NCI-H1417 (cell line): ENCODE results near the gene SEC14L2.
"Not testable (repeated sequence)": the region's sequence is repeated elsewhere in the genome, so short reads cannot be mapped to it uniquely, and the experiment has no call there.

Experiments
- DNase-seq, 3 experiments: peaks; one replicate each; lab custom pipeline; 2025; lab: John Stamatoyannopoulos, UW

SEC14L2 gene

DNA sequence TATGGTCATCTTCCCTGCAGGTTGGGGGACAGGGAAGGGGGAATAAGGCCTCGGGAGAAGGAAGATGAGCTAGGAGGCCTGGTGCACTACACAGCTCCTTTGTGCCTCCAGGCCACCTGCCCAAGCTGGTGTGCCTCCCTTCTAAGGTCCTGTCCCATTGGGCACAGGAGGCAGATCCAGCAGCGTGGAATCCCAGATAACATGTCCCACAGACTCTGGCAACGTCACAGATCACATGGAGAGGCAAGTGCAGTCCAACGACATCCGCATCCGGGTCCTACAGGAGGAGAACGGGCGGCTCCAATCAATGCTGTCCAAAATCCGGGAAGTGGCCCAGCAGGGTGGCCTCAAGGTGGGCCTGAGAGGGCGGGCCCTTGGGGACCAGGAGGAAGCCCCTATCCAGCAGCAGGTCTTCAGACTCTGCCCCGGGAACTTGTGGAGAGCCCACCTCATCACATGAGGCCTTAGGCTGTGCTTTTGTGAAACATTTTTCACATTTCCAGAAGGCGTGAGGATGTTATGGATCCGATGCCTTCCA lies 21.4 kb upstream of the SEC14L2 start:
- DNase-seq: no peak

DNA sequence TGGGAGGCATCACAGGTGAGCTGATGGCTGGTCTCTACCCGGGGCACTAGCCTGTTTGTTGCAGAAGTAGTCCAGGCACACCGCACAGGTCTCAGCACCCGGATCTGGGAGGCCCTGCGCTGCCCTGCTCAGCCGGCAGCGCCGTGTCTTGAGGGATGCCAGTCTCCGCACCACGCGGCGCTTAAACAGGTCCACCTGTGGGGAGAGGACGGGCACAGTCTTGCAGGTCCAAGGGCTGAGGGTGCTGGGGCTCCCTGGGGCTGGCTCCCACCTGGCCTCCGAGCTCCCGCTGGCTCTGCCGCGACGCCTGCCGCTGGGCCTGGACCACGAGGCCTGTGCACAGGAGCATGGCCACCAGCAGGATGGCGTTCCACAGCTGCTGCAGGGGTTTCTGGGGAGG lies 16.8 kb upstream of the SEC14L2 start:
- DNase-seq: no peak

DNA sequence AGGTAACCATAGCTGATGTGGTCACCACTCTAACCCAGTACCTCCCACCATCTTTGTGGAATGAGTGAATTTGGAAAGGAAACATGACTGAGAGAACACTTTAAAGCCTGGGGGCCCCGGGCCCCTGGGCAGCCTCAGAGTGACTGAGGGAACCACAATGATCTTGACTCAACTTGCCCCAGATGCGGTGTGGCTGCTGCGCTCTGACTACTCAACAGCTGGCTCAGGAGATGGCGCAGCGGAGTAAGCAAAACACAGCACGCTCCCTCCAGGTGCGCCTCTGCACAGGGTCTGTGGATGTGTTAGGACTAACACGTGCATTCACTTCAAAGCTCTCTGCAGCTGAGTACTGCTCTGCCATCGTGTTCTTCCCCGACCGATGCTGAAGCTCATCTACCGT lies 15.6 kb upstream of the SEC14L2 start:
- no peak for DNase-seq

DNA sequence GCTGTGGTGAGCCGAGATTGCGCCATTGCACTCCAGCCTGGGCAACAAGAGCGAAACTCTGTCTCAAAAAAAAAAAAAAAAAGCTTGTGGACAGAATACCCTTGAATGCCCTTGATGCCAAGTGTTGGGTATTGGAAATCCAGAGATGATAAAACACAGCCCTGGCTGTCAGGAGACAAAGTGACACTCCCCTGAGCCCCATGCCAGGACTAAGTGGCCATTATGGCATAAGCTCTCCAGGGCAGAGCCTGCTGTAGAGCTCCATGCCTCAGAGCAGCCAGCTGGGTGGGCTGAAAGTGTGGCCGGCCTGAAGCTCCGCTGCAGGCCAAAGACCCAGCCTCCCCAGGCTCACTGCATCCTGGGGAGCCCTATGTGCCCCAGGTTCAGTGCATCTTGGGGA lies 14.5 kb upstream of the SEC14L2 start:
- no peak for DNase-seq

DNA sequence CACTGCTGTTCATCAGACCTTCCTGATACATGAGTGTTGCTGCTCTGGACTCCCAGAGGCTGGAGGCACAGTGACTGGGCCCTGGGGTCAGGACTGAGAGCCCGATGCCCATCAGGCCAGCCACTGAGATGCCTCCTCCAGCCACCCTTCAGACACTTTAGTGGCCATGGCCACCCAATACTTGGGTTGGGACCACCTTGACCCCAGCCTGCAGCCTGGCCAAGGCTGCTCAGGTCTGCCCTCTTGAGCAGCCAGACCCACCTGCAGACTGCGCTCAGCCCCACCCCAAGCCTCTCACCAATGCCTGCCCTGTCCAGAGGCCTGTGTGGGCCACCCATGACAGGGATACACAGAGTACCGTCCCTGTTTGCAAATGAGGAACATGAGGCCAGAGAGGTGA lies 13.8 kb upstream of the SEC14L2 start:
- DNase-seq: no peak

DNA sequence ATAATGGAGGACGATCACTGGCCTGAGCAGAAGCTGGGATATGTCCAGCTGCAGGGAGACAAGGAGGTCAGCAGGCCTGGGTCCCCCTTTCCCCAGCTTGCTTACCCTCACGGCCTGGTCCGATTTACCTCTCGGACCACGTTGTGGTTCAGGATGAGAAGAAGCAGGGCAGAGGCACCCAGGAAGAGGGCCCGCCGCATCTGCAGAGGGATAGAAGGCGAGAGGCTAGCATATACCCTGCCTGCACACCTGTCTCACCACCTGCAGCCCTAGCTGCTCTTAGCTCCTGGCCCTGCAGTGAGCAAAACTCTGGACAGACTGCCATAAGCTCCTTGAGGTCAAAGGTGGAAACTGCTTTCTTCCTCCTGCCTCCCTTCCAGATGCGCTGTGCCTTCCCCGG lies 10.9 kb upstream of the SEC14L2 start:
- DNase-seq: no peak

DNA sequence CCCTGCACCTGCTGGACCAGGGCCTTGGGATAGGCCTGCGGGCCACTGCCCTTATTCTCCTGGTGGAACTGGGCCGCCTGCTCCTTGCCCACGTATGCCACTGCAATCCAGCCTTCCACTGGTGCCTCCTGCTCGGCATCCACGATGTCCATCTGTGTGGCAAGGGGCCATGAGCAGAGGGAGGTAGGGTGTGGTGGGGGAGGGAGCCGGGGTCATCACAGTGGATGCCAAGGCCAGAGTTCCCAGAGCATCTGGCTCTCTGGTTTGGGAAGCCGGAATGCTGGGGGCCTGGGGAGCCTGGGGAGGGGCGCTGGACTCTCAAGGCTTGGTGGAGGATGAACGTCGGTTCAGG lies 10.2 kb upstream of the SEC14L2 start:
- no peak for DNase-seq

DNA sequence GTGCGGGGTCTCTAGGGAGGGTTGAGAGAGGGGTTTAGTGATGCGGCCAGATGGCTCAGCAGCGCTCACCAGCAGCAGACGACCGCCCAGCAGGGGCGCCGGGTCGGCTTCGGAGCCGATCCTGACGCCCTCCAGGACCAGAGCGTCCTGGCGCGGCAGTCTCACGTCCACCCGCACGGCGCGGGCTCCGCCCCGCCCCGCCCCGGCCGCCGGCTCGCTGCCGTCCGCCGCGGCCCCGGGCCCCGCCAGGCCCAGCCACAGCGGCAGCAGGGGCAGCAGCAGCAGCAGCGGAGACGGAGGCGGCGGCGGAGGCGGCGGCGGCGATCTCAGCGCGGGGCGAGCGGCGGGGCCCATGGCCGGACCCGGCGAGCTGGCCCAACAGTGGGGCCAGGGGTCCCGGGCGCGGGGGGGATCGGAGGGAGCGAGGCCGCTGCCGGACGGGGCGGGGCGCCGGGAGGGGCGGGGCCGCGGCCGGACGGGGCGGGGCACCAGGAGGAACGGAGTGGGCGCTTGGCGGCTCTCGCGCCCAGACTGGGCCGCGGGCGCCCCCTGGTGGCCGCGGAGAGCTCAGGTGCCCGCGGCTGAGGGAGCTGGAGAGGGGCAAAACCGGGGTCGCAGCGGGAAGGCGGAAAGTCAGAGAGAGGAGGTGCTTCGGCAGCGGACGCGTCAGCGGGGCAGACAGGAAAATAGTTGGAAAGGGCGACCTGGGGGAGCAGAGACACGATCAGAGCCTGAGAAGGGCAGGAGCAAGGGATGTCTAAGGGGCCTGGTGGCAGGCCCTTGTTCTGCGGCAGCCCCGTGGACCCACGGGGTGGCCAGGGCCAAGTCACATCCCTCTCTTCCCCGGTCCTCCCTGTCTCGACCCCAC lies 9.6 kb upstream of the SEC14L2 start, which contains the start of gene RNF215:
TSS of gene RNF215 (minus strand) at position 452 of the 868 bp plus-strand sequence. CDS start at position 354, 98 bp downstream.
- peak; percentile 69 to 77 (median 71) for DNase-seq

DNA sequence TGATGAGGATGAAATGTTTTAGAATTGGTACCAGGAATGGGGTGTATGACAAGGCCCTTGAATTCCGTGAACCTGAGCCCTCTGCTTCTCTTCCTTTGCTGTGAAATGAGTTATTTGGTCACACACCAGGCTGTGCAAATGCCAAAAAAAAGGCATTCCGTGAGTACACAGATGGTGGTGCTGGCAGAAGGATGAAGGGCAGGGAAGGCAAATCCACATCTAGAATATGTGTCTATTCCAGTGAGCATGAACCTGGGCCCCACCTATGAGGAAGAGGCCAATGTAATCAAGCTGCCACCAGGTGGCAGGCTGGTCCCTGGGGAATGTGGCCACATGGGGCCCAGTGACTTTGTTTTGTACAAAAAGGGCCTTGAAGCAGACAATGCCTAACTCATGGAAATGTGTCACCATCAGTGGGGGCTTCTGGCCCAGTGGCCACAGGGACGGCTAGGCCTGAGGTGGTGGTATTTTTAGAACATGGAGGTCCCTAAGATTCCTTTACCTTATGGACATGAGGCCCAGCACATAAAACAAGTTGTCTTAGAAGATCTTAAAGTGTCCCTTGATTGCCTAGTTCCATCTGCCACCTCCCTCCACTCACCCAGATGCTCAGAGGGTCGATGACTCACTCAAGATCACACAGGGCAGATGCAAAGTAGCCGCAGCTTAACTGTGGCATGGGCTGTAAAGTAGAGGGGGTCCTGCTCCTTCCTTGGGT lies 5.7 kb upstream of the SEC14L2 start:
- DNase-seq: peak; percentile 12 to 50 (median 21)

DNA sequence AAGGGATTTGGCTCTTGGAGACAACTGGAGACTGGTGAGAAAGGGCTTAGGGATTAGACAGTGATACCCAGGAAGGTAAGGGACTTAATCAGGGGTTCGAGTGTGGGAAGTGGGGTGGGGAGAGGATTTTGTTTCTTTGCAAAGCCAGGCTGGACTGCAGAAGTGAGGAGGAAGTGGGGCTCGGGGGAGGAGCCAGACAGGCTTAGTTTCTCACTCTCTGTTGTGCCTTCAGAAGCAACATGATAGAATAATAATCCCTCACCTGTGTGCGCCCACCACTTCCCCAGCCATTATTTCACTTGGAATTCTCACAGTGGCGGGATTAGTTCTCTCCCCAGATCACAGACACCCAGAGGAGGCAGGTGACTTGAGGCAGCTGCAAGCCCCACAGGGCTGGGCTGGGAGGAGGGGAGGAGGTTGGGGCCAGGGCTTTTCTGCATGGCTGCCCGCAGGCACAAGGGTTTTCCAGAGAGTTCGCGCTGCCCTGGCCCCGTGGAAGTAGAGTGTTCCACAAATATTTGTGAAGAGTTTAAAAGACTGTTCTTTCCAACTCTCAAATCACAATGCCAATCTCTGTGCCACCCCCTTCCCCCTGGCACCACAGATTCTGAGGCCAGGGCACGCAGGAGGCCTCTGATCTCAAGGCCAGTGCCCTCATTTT lies 4.0 kb upstream of the SEC14L2 start:
- peak in 2 of 3 experiments; percentile 3 to 8 for DNase-seq

DNA sequence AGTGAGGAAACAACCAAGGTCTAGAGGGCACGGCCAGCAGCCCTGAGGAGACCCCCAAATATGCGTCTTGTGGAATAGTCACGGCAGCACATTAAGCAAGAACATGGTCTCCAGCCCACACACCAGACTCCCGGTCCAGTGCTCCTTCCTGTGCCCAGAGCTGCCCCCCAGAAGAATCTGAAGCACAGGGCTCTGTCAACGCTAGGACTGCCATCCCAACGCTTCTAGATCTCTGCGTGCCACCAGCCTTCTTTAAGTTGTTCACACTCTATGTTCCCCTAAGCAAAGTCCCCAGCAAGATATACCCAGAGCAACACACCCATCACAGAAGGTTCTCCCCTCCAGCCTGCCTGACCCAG lies 3.5 kb upstream of the SEC14L2 start:
- DNase-seq: no peak

DNA sequence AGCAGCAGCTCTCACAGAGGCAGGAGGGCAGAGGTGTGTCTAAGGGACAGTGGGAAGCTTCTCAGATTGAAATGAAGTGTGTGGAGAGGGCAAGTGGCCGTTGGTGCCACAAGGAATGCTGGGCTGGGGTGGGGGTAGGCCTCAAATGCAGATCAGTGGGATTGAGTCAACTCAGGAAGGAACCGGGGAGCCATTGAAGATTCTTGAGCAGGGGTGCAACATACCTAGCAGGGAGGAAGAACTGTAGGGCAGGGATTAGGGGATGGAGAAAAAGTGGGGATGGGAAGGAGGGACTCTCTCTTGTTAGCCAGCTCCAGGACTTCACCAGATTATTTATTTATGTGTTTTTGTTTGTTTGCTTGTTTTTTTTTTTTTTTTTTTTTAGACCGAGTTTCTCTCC lies 2.9 kb upstream of the SEC14L2 start:
- DNase-seq: no peak

DNA sequence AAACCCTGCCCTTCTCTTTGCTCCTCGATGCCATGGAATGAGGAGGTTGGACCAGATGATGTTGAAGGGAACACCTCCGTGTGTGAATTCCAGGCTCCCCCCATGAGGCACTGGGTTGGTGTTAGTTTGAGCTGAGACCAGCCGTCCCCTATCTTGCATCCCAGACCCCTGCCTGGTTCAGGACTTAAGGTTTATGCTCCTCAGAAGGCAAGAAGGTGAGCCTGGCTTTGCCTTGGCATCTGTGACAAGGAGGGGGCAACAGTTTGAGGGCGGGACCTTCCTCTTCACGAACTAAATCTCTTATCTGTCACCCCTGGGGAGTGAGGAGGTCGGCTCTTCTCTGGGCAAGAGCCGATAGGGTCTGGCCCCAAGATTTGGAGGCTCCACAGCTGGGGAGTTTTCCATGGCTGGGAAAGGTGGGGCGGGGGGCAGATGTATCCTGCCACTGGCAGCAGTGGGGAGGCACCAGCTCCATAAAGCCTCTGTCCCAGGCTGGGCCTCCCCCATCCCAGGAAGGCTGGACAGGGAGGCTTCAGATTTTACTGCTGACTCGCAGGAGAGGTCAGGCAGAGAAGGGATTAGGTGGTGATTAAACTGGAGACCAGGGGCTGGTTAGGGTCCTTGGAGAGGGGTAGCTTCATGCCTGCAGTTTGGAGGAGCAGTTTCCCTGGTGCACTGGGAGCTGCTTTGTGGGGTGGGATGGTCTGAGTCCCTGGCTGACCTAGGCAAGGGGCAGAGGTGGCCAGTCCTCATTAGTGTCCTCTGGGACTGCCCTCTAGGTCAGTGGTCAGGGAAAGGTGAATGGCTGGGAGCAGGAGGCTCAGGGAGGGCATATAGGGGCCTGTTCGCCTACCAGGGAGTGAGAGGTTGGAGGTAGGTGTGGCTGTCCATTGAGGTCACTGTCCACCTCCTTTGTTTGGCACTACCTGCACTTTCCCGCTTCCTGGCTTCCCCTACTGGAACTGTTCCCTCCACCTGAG lies 1.1 kb downstream of the SEC14L2 start:
- no peak for DNase-seq

DNA sequence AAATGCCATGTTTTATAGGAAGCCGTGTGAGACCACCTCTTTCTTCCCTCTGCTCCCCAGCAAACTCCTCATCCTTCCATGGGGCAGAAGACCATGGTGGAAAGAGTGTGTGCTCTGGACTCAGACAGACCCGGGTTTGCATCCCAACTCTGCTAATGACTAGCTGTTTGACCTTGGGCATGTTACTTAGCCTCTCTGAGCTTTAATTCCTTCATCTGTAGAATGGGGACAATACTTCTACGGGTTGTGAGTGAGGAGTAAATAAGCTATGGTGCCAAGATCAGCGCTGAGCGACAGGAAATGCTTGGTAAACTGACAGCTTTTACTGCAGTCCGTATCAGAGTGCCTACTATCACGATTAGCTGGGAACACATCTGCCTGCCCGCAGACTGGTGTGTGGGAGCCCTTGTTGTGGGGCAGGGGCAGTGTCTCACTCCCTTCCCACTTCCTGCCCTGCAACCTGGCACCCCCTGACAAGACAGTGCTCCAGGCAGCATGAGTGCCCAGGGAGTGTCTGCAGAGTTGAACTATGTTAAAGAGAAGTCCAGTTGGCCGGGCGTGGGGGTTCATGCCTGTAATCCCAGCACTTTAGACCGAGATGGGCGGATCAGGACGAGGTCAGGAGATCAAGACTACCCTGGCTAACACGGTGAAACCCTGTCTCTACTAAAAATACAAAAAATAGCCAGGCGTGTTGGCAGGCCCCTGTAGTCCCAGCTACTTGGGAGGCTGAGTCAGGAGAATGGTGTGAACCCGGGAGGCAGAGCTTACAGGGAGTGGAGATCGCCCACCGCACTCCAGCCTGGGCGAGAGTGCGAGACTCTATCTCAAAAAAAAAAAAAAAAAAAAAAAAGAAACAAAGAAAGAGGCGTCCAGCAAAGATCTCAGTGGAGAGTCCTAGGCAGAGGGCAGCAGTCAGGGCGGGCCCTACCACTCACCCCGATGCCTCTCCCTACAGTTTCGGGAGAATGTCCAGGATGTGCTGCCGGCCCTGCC lies 2.2 kb downstream of the SEC14L2 start:
- no peak for DNase-seq

DNA sequence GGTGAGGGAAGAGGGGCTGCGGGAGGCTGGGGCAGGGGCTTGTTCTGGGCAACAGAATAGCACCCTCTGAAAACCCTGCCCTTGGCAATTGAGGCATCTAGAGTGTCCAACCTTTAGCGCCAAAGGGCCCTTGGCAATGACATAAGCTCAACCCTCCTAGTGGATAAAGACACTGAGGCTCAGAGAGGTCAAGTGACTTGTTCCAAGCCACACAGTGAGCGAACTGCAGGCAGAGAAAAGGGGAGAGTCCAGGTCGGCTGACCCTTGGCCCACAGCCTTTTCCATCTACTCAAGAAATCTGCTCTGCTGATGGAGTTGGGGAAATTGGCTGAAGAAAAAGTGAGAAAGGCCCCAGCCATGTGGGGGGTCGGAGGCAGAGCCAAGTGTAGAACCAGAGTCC lies 2.9 kb downstream of the SEC14L2 start:
- no peak for DNase-seq

DNA sequence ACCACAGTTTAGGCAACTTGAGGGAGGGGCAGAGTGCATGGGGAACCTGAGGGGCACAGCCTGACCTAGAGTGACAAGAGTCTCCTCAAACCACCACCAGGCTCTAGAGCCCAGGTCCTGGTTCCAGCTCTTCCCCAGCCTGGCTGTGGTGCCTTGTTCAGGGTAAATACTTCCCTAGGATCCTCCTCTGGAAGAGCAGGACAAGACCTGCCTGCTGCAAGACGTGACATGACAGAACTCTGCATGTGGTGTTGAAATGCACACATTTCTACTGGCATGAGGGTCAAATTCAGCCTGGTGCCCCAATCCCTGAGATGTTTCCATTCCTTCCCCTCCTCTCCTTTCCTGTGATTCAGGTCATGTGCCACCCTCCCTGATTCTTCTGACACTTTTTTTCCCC lies 3.3 kb downstream of the SEC14L2 start:
- DNase-seq: no peak

DNA sequence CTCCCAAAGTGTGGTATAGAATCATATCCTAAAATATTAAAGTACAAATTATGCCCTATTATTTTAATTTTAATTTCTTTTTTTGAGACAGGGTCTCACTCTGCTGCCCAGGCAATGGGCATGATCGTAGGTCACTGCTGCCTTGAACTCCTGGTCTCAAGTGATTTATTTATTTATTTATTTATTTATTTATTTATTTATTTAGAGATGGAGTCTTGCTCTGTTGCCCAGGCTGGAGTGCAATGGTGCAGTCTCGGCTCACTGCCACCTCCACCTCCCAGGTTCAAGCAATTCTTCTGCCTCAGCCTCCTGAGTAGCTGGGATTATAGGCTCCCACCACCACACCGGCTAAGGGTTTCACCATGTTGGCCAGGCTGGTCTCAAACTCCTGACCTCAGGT lies 4.2 kb downstream of the SEC14L2 start:
- not testable (repeated sequence) for DNase-seq

DNA sequence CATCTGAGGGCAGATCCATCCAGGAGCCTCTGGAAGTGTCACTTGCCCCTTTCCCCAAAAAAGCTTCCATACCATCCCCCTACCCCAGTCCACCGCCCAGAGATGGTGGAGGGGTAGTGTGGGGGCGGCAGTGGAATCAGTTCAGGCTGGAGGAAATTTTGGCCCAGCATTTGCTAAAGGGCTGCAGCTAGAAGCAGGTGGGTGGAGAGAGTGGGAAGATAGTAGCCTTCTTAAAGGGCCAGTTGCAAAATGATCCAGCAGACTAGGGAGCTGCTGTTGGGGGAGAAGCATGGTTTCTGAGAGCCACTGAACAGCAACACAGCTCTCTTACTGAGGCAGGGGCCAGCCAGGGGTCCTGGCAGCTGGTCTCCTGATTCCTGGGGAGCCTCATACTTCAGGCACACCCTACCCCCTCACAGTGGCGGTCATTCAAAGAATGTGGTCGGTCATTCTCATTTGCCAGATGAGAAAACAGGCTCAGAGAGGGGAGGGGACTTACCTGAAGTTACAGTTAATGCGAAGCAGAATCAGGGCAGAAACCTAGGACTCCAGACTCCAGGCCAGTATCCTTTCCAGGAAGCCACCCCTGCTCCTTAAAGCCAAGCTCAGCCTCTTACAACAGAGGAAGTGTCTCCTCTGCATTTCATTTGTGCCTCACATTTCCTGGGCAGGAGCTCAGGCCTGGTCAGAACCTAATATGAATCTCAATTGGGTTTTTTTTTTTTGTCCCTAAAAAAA lies 5.4 kb downstream of the SEC14L2 start:
- no peak for DNase-seq

DNA sequence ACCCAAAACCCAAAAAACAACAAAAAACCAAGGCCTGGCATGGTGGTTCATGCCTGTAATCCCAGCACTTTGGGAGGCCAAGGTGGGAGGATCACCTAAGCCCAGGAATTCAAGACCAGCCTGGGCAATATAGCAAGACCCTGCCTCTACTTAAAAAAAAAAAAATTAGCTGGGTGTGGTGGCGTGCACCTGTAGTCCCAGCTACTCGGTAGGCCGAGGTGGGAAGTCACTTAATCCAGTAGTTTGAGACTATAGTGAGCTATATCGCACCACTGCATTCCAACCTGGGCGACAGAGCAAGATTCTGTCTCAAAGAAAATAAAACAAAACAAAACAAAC lies 5.9 kb downstream of the SEC14L2 start:
- not testable (repeated sequence) for DNase-seq

DNA sequence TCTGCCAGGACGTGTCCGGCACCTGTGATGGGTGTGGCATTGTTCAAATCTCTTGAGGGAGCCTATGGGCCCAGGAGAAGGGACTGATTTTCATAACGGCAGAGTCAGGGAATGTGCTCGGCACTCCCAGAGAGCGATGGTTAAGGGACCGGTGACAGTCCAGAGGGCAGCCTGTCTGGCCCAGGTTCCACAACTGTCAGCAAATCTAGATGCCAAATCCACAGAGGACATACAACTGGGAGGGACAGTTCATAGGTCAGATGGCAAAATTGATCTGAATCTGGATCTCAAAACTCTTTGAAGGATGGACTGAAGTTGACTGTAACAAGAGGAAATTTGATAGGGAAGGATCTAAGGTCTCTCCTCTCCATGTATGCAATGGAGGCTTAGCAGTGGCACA lies 7.5 kb downstream of the SEC14L2 start:
- no peak for DNase-seq
